RPMI7951 (cell line): ENCODE measurements around the gene STRIP1. TPM values are rescaled to one million over a fixed set of nuclear protein-coding genes. Genes with fewer than 3 reads are reported as not detected.
"Not testable (repeated sequence)": the region's sequence is repeated elsewhere in the genome, so short reads cannot be mapped to it uniquely, and the experiment has no call there.

Experiments
- DNase-seq: peaks from one replicate; pipeline ENCODE4 v3.0.0-alpha.2; 2012; ENCODE audit warnings: low read depth
- total RNA-seq: library from RNA; depleted of rRNA; stranded (reverse); fragments of >200 nt; shearing (Covaris generic); gene quantifications from 2 replicates; pipeline ENCODE4 v1.2.3, GENCODE V29; 2014

Gene STRIP1
- total RNA-seq, 1 experiment from 2014 or later, result 25.7 TPM

GRCh38 chr1:110008971-110009565, 25.4 kb upstream of the STRIP1 start:
- DNase-seq, result no peak

DNA sequence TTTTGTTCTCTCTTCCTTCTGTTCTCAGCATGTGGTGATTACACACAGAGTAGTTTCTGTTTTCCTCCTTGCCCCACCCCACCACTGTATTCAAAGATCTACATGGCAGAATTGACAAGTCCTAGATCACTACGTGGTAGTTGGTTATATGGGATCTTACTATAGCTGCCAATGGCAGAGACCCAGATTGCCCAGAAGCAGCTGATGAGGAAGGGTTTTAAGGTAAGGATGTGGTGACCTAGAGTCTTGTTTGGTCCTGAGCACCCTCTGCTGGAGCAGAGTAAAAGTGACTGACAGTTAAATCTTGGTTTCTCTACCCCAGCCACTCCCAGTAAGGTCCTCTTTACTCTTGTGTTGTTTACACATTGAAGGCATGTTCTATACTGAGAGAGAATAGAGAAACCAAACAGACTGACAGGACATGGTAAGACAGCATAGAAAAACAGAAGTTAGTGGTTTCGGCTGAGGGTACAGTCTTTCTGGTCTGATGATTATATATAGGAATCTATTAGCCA, 22.8 kb upstream of the STRIP1 start:
- DNase-seq, result peak; percentile 57

- DNase-seq, result no peak
Measured at GRCh38 chr1:110012100-110012780, 22.2 kb upstream of the STRIP1 start.

DNA sequence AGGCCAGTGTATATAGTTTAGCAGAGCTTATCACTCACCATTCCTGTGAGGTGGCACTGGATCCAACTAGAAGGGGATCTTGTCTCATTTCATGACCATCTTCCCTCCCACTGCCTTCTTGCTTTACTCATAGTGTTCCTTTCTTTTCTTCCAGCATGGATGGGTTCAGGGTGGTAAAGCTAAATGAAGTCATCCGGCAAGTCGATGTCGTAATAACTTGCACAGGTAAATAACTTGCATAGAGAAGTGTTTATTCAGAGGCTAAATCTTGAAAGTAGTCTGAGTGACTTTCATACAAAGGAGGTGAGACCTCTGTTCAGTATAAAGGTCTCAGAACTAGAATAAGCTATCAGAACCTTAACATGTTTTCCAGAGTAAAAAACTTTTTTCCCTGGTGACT, 16.6 kb upstream of the STRIP1 start:
- no peak for DNase-seq

GRCh38 chr1:110018396-110018795, 16.0 kb upstream of the STRIP1 start:
- no peak for DNase-seq

DNA sequence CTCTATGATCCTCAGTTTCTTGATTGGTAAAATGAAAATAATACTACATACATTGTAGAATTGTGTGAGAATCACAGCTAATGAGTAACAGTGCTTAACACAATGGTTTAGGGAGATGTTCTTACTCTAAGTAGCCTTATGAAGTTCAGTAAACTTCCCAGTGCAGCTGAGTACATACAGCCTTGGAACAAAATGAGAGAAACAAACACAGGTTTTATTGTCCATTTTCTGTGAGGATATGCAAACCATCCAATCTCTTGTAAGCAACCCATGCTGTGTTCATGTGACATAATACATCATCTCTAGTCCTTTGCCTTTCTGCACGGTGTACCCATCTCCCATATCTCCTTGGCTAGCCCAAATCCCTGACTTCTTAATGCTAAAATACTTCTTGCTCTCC, 14.7 kb upstream of the STRIP1 start:
- DNase-seq, result no peak

- DNase-seq, result no peak
Measured at GRCh38 chr1:110021285-110021684, 13.1 kb upstream of the STRIP1 start.

GRCh38 chr1:110024613-110025012, 9.8 kb upstream of the STRIP1 start:
- no peak for DNase-seq

DNA sequence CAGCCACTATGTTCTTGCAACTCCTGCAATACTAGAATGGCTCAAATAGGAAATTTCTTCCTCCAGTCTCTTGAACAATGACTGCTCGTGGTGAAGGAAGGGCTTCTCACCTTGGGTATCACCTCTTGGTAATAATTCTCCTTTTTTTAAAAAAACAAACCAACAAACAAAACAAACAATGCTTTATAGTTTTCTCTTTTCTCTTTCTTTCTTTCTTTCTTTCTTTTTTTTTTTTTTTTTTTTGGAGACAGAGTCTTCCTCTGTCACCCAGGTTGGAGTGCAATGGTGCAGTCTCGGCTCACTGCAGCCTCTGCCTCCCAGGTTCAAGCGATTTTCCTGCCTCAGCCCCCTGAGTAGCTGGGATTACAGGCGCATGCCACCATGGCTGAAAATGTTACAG, 3.7 kb upstream of the STRIP1 start:
- DNase-seq, result not testable (repeated sequence)

DNA sequence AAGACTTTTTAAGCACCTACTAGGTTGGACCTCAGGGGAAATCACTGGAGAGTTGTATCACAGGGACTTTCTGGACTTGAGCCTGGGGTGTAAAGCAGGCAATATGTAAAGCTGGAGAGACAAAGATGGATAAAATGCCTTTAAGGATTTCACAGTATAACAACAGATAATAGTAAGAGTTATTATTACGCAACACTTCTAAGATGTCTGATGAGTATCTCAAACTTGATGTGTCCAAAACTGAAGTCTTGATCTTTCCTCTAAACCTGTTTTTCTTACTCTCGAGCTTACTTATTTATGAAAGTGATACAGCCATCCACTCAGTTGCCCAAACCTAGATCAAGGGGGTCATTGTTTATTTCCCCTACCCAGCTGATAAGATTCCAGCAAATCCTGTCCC, 2.1 kb upstream of the STRIP1 start:
- DNase-seq, result no peak

DNA sequence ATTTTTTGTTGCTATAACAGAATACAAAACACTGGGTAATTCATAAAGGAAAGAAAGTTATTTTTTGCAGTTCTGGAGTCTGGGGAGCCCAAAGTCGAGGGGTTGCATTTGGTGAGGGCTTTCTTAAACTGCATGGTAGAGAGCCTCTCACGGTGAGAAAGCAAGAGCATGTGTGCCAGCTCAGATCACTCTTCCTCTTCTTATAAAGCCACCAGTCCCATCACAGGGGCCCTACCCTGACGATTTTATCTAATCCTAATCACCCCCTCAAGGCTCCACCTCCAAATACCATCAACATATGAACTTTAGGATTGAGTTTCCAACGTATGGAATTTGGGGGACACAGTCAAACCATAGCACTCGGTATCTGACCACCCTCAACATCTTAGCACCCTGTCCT, 1.0 kb upstream of the STRIP1 start:
- no peak for DNase-seq

GRCh38 chr1:110034040-110034450, 379 bp upstream of the STRIP1 start:
- no peak for DNase-seq

DNA sequence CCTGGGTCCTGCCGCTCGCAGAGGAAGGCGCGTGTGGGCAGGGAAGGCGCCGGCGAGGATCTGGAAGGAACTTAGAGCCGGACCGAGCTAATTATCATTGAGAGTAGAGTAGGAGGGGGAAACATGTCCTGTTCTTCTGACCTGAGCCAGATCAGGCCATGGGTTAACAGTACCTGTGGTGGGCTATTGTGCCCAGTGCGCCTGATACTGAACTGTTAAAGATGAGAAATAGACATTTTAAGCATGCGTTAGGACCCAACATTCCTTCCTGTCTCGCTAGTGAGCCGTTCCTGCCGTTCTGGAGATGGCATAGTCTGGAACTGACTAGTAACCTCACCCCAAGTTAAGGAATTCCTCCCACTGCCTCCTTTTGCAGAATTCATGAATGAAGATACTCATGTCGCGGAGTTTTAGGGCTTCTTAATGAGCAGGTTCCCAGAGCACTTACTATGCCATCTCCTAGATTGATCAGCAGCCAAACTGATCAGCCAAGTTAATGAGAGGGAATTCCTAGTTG, 870 bp downstream of the STRIP1 start:
- peak; percentile 25 for DNase-seq

DNA sequence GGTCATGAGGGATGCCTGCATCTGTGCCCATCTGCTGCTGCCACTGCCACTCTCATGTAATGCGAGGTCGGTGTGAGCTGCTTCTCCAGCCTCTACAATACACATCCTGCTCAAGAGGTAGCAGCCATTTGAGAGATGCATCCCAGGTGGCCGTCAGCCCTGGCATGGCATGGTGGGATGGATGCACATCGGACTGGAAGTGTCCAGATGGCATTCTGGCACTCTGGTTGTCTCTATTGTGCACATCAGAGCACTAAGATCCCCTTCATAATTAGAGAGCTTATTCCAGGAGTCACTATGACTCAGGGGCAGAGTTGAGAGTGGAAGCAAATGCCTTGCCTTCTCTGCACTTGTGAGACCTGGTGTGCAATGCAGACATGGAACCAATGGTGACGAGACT, 3.8 kb downstream of the STRIP1 start:
- DNase-seq, result no peak

DNA sequence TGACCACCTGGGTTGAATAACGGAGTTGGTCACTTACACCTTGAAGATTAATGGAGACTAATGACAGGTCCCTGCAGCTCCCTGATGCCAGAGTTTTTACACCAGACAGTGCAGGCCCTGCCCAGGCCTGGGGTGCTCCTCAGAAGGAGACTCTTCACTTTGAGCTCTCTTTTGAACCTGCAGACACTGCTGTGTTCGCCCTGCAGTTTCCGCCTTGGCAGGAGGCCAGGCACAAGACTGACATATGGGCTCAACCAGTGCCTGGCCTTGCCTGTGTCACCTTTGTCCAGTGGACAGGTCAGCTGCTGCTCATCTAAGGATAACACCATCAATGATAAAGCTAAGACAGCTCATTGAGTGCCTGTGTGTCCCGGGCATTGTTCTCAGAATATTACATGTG, 5.2 kb downstream of the STRIP1 start:
- DNase-seq, result no peak

DNA sequence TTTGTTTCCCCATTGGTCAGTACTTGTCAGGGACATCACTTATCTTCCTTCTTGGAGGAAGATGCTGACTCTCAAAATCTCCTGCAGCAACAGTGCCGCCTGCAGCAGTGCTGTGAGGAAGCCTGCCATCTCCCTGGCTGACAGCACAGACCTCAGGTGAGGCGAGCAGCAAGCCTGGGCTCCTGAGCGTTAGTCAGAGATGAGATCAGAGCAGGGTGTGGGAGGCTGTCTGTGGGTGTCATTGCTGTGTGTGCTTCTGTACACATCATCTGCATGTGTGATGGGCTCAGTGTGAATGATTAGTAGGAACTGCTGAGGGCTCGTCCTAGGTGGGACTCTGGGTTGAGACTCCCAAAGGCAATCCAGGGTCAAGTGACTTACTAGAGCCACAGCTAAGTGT, 6.1 kb downstream of the STRIP1 start:
- DNase-seq, result no peak

DNA sequence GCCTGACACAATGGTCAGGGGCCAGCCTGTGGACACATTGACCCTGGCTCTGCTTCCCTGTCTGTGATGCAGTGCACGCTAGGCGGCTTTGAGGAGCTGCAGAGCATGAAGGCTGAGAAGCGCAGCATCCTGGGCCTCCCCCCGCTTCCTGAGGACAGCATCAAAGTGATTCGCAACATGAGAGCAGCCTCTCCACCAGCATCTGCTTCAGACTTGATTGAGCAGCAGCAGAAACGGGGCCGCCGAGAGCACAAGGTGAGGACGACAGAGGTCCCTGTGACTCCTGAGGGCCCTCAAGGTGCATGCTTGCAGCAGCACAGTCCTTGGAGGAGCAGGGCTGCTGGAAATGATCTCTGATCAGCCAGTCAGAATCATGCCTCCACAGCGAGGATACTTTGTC, 8.6 kb downstream of the STRIP1 start:
- no peak for DNase-seq

GRCh38 chr1:110047463-110047862, 13.0 kb downstream of the STRIP1 start:
- no peak for DNase-seq

DNA sequence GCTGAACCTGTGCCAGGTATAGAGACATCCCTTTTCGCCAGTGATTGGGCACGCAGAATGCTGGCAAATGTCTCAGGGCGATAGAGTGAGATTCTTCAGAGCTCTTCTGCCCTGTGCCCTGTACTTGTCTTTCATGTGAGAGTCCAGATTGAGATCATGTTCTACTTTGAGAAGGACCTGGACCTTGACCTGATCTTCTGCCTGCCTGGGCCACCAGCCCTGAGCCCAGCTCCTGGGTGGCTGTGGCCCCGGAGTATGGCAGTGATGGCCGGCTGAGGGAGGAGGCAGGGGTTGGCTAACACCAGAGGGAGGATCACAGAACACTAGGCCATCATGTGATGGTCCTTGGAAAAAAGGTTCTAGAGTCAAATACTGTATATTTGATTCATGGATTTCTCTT, 13.8 kb downstream of the STRIP1 start:
- no peak for DNase-seq

DNA sequence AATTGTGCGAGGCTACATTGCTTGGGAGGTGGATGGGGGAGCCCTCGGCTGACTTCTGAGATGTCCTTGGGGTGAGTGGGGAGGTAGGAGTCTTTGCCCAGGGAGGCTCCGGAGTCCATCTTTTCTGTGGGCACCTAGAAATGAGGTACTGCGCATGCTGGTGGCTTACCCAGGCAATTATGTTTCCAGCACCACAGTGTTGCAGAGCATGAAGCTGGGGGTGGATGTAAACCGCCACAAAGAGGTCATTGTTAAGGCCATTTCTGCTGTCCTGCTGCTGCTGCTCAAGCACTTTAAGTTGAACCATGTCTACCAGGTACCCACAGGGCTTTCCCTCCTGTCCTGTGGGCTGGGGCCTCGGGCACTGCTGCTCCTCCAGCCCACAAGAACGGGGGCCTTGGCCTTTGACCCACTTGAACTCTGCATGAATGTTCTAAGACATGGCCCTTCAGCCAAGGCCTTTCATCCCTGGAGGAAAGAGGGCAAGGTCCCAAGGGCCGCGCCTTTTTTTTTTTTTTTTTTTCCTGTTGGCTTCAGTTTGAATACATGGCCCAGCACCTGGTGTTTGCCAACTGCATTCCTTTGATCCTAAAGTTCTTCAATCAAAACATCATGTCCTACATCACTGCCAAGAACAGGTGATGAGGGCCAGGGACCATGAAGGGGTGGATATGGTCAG, 14.6 kb downstream of the STRIP1 start:
- no peak for DNase-seq

DNA sequence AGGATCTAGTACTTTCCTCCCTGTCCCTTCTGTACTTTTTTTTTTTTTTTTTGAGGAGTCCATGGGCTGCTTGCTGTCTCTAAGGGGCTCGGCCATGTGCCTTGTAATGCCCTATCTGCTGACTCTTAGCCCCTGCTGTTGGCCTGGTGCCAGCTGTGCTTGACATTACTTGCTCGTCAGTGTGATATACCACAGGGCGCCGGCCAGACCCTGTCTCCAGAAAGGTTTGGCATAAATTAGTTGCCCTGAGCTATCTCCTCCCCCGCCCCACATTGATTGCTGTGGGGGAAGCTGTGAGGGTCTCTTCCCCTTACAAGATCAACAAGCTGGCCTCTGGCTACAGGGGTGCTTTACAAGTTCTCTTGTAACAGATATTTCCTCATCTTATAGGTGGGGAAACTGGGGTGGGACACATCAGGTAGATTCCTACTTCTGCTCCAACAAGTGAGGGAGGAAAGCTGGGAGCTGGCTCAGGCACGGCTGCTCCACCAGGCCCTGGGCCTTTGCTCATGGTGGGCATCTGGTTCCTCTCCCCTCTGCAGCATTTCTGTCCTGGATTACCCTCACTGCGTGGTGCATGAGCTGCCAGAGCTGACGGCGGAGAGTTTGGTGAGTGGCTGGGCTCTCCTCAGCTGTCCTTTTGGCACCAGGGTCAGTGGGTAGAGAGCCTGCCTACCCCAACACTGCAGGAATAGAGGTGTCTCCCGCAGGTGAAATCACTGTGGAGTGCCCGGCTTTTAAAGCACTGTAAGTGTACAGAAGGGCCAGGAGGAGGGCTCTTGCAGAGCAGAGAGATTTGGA, 15.6 kb downstream of the STRIP1 start:
- no peak for DNase-seq
